GM21619 (cell line): Measurements from ENCODE around the gene DGCR6L.
"Not testable (repeated sequence)": the region's sequence is repeated elsewhere in the genome, so short reads cannot be mapped to it uniquely, and the experiment has no call there.

Experiments used
- ATAC-seq: cut with Tn5 transposase; IDR thresholded peaks from one replicate; pipeline ENCODE4 v1.9.1; 2021; ENCODE audit not compliant: unreplicated experiment

DGCR6L gene

GRCh38 chr22:20310773-20311172 lies 9.1 kb downstream of the DGCR6L start:
- ATAC-seq: not testable (repeated sequence)

GRCh38 chr22:20310180-20310579 lies 9.7 kb downstream of the DGCR6L start:
- not testable (repeated sequence) for ATAC-seq

- ATAC-seq: not testable (repeated sequence)
These were observed 10.8 kb downstream of the DGCR6L start for GRCh38 chr22:20308806-20309650.

GRCh38 chr22:20307448-20308447 lies 12.1 kb downstream of the DGCR6L start:
- not testable (repeated sequence) for ATAC-seq

GRCh38 chr22:20306646-20307447 lies 13.0 kb downstream of the DGCR6L start:
- not testable (repeated sequence) for ATAC-seq

- ATAC-seq: no peak
These were observed 13.8 kb downstream of the DGCR6L start for GRCh38 chr22:20305894-20306645.

- not testable (repeated sequence) for ATAC-seq
These were observed 14.5 kb downstream of the DGCR6L start for GRCh38 chr22:20305230-20305893.

- ATAC-seq: no peak
These were observed 15.2 kb downstream of the DGCR6L start for GRCh38 chr22:20304646-20305045.

- not testable (repeated sequence) for ATAC-seq
These were observed 16.7 kb downstream of the DGCR6L start for GRCh38 chr22:20303229-20303534.

GRCh38 chr22:20302438-20303228 lies 17.2 kb downstream of the DGCR6L start:
- no peak for ATAC-seq

- no peak for ATAC-seq
These were observed 20.1 kb downstream of the DGCR6L start for GRCh38 chr22:20299746-20300136.

- no peak for ATAC-seq
These were observed 20.8 kb downstream of the DGCR6L start for GRCh38 chr22:20298803-20299745.

- no peak for ATAC-seq
These were observed 21.6 kb downstream of the DGCR6L start for GRCh38 chr22:20298110-20298802.

- no peak for ATAC-seq
These were observed 22.3 kb downstream of the DGCR6L start for GRCh38 chr22:20297414-20298109.

GRCh38 chr22:20296598-20296997 lies 23.3 kb downstream of the DGCR6L start:
- no peak for ATAC-seq

- ATAC-seq: no peak
These were observed 24.4 kb downstream of the DGCR6L start for GRCh38 chr22:20295262-20296064.
